OCI-LY7 (cell line): ENCODE results near the gene PRKN.

ENCODE experiments used
- CTCF ChIP-seq: fragments of 200-600 bp; sonication (generic); conservative IDR thresholded peaks from 2 replicates; pipeline ENCODE4 v1.5.1; 2014; ENCODE audit warnings: mild to moderate bottlenecking, antibody characterized with exemption, low read length, moderate library complexity, mixed read lengths
- EZH2phosphoT487 ChIP-seq: fragments of 200-600 bp; sonication (generic); IDR thresholded peaks from 2 replicates; pipeline ENCODE4 v1.6.1; 2018; ENCODE audit warnings: low read depth, borderline replicate concordance, mild to moderate bottlenecking, mixed run types, antibody characterized with exemption, low read length, moderate library complexity, mixed read lengths

DNA sequence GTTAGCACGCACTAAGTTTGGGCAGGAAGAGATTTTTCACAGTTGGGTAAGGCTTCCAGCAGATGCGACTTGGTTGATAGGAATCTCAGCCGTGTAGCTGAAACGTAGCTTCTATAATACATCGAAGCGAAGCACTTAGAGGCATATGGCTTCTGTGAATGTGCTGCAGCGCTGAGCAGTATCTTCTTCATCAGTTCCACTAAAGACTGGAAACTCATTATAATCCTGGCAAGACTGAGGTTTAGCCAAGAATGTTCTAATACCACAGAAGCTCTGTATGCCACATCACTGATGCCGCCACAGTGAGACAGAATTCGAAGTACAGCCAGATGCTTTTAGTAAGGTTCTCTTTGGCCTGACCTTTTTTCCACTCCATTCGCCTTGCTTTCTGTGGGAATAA lies 773.5 kb downstream of the PRKN start:
- no peak for TF ChIP-seq CTCF
- TF ChIP-seq EZH2phosphoT487 = no peak
